ENCODE measurements around the gene ACVRL1. TPM values are rescaled to one million over a fixed set of nuclear protein-coding genes. Genes with fewer than 3 reads are reported as not detected.

Gene ACVRL1
- total RNA-seq, 1 donor, result 9.8 TPM

DNA sequence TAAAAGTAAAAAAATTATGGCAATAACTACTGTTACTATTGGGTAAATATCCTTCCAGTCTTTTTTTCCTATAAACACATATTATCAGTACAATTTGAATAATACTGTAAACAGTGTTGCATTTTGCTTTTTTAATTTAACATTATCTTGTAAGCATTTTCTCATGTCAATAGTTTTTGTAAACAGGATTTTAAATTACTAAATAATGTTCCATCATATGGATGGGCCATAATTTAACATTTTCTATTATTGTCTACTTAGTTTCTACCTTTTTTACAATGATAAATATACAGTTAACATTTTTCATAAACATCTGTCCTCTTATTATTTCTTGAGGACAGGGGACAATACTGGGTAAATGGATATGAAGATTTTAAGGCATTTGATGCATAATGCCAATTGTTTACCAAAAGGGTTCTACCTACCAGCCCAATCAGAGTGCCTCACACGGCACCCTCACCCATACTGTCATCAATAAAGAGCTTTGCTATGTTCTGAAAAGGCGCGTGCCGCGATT, 43.4 kb downstream of the ACVRL1 start:
- no peak overlapping the region for H3K27ac ChIP-seq (ENCODE audit: low read depth, low read length)
- H3K4me3 ChIP-seq (ENCODE audit: insufficient read depth, low read length), result peak overlapping the region; percentile 78
- TF ChIP-seq, protein P1, sequence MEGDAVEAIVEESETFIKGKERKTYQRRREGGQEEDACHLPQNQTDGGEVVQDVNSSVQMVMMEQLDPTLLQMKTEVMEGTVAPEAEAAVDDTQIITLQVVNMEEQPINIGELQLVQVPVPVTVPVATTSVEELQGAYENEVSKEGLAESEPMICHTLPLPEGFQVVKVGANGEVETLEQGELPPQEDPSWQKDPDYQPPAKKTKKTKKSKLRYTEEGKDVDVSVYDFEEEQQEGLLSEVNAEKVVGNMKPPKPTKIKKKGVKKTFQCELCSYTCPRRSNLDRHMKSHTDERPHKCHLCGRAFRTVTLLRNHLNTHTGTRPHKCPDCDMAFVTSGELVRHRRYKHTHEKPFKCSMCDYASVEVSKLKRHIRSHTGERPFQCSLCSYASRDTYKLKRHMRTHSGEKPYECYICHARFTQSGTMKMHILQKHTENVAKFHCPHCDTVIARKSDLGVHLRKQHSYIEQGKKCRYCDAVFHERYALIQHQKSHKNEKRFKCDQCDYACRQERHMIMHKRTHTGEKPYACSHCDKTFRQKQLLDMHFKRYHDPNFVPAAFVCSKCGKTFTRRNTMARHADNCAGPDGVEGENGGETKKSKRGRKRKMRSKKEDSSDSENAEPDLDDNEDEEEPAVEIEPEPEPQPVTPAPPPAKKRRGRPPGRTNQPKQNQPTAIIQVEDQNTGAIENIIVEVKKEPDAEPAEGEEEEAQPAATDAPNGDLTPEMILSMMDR (IDR thresholded peaks at IDR 0.05; ENCODE audit: extremely low read depth, low read depth, low read length), result no peak
- H2AFZ ChIP-seq (ENCODE audit: low read length), result peak overlapping the region; percentile 93
- no peak for DNase-seq (ENCODE audit: insufficient read length, low spot score, missing footprints)
- H3K36me3 ChIP-seq (ENCODE audit: insufficient read depth, low read length), result no peaks in the 10 kb centered on the region
- peaks cover 39% of the 10 kb centered on the region for H3K79me2 ChIP-seq (ENCODE audit: insufficient read depth, low read length)
- H3K4me1 ChIP-seq (ENCODE audit: insufficient read depth, low read length), result peaks cover 26% of the 10 kb centered on the region
- no peaks in the 10 kb centered on the region for H3K9me3 ChIP-seq (ENCODE audit: low read depth, low read length)
- peak overlapping the region; percentile 93 for H3K4me2 ChIP-seq (ENCODE audit: insufficient read depth, low read length)
- H4K20me1 ChIP-seq (ENCODE audit: insufficient read depth, low read length), result peaks cover 16% of the 10 kb centered on the region
- peaks cover 10% of the 10 kb centered on the region for H3K27me3 ChIP-seq (ENCODE audit: insufficient read depth, low read length)

DNA sequence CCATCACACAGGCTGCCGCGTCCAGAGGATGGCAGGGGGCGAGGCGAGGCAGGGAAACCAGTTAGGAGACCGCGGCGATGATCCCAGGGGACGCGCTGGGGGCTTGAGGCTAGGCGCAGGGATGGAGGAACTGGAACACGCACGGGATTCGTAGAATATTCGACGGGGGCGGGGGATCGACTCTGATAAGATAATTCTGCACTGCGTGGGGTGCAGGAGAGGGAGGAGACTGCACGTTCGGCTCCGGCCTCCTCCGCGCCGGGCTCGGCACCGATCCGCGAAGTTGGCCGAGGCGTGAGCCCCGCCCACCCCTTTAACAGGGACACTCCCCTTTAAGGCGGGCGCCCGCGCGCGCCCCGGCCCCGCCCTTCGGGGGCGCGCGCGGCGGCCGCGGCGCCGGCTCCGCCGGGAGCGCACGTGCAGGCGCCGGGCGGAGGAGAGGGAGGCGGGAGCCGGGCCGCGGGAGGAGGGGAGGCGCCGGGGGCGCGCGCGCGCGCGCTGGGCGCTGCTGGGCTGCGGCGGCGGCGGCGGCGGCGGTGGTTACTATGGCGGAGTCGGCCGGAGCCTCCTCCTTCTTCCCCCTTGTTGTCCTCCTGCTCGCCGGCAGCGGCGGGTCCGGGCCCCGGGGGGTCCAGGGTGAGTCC, 44.0 kb downstream of the ACVRL1 start, which contains the start of gene ACVR1B:
Gene ACVR1B, plus strand, starts transcription at position 501 of the 644 bp plus-strand sequence. Its CDS starts 45 bp downstream, at position 546.
- H3K27ac ChIP-seq (ENCODE audit: low read depth, low read length), result peak within 1 kb of the TSS; percentile 70
- H3K9me3 ChIP-seq (ENCODE audit: low read depth, low read length), result no peaks in the 10 kb centered on the region
- H3K4me3 ChIP-seq (ENCODE audit: insufficient read depth, low read length), result peak within 1 kb of the TSS; percentile 86
- H3K4me1 ChIP-seq (ENCODE audit: insufficient read depth, low read length), result peaks cover 26% of the 10 kb centered on the region
- peaks cover 10% of the 10 kb centered on the region for H3K27me3 ChIP-seq (ENCODE audit: insufficient read depth, low read length)
- H3K79me2 ChIP-seq (ENCODE audit: insufficient read depth, low read length), result peaks cover 45% of the 10 kb centered on the region
- peak within 1 kb of the TSS; percentile 94 for H3K4me2 ChIP-seq (ENCODE audit: insufficient read depth, low read length)
- DNase-seq (ENCODE audit: insufficient read length, low spot score, missing footprints), result peak; percentile 98
- H3K36me3 ChIP-seq (ENCODE audit: insufficient read depth, low read length), result no peaks in the 10 kb centered on the region
- TF ChIP-seq, protein P1 (IDR thresholded peaks at IDR 0.05; ENCODE audit: extremely low read depth, low read depth, low read length), result no peak
- H2AFZ ChIP-seq (ENCODE audit: low read length), result peak within 1 kb of the TSS; percentile 93
- H4K20me1 ChIP-seq (ENCODE audit: insufficient read depth, low read length), result peaks cover 16% of the 10 kb centered on the region

DNA sequence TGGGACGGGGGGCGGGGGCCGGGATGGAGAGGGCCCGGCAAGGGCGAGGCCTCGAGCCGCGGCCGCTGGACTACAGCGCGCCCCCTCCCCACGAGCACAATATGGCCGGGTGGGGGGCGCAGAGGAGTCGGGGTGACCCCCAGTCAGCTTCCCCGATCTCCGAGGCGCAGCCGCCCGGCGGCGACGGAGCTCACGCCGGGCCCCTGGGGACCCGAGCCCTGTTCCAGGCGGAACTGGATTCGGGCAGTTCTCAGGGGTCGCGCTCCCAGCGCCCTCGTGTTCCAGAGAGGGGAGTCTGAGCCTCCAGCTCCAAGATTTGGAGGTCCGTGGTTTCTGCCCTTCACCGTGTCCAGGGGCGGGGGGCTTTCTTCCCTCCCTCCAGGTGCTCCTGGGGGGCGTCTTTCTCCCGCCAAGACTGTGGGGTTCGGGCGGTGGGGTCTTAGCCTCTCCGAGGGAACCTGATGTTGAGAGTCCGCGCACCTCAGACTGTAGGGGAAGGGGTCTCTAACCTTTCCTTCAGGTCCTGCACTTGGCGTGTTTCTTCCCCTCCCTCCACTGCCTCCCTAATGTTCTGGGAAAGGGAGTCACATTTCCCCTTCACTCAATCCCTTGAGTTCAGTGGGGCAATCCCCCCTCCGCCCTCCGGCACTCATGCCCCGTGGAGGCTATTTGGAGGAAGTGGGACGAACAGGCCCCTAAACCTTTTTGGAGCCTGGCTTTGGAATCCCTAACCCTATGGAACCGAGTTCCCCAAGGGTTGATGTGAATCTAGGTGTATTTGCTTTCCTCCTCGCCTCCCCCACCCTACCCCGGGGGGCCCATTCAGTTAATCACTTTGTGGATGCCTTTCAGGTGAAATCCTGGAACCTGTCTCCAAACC, 44.8 kb downstream of the ACVRL1 start:
- H3K79me2 ChIP-seq (ENCODE audit: insufficient read depth, low read length), result peaks cover 51% of the 10 kb centered on the region
- TF ChIP-seq, protein P1 (IDR thresholded peaks at IDR 0.05; ENCODE audit: extremely low read depth, low read depth, low read length), result no peak

More for the DNA sequence above, 44.8 kb downstream of the ACVRL1 start:
- Histone ChIP-seq H3K4me2 (ENCODE audit: insufficient read depth, low read length) (peak overlapping the region; percentile 94), H3K9me3 (ENCODE audit: low read depth, low read length) (no peaks in the 10 kb centered on the region), H3K4me3 (ENCODE audit: insufficient read depth, low read length) (peak overlapping the region; percentile 86), H3K36me3 (ENCODE audit: insufficient read depth, low read length) (no peaks in the 10 kb centered on the region), H3K4me1 (ENCODE audit: insufficient read depth, low read length) (peaks cover 26% of the 10 kb centered on the region), H3K27ac (ENCODE audit: low read depth, low read length) (peak overlapping the region; percentile 70), H3K27me3 (ENCODE audit: insufficient read depth, low read length) (peaks cover 10% of the 10 kb centered on the region), H4K20me1 (ENCODE audit: insufficient read depth, low read length) (peaks cover 16% of the 10 kb centered on the region), H2AFZ (ENCODE audit: low read length) (peak overlapping the region; percentile 67)
- no peak for DNase-seq (ENCODE audit: insufficient read length, low spot score, missing footprints)
